HEK293 (cell line): ENCODE measurements around the gene PLA2G1B.

Source experiments
- PRDM1 ChIP-seq: fragments of 450-650 bp; formaldehyde crosslinking; IDR thresholded peaks from 2 replicates; pipeline ENCODE4; 2016; ENCODE audit warnings: missing biosample characterization, missing genetic modification characterization
- REPIN1 ChIP-seq: fragments of 450-650 bp; formaldehyde crosslinking; IDR thresholded peaks from 2 replicates; pipeline ENCODE4 v1.5.1; 2017; ENCODE audit warnings: missing biosample characterization, missing genetic modification characterization, low read depth
- REST ChIP-seq: fragments of 450-650 bp; formaldehyde crosslinking; IDR thresholded peaks from 2 replicates; pipeline ENCODE4 v1.5.1; 2016; ENCODE audit warnings: missing biosample characterization, missing genetic modification characterization
- TSHZ1 ChIP-seq: fragments of 450-650 bp; formaldehyde crosslinking; IDR thresholded peaks from 2 replicates; pipeline ENCODE4 v1.5.1; 2016; ENCODE audit warnings: missing biosample characterization, missing genetic modification characterization, borderline replicate concordance
- ZBTB8A ChIP-seq: fragments of 450-650 bp; formaldehyde crosslinking; IDR thresholded peaks from 2 replicates; pipeline ENCODE4 v1.5.1; 2016; ENCODE audit warnings: missing biosample characterization, missing genetic modification characterization
- ZFHX2 ChIP-seq: fragments of 450-650 bp; formaldehyde crosslinking; conservative IDR thresholded peaks from 2 replicates; pipeline ENCODE4 v1.5.1; 2016; ENCODE audit warnings: missing biosample characterization, missing genetic modification characterization
- ZNF132 ChIP-seq: fragments of 450-650 bp; formaldehyde crosslinking; IDR thresholded peaks from 2 replicates; pipeline ENCODE4 v1.5.1; 2017; ENCODE audit warnings: missing biosample characterization, missing genetic modification characterization, borderline replicate concordance
- ZNF324 ChIP-seq: fragments of 450-650 bp; formaldehyde crosslinking; IDR thresholded peaks from 2 replicates; pipeline ENCODE4 v1.5.1; 2016; ENCODE audit warnings: missing biosample characterization, missing genetic modification characterization
- ZNF335 ChIP-seq: fragments of 450-650 bp; formaldehyde crosslinking; conservative IDR thresholded peaks from 2 replicates; pipeline ENCODE4 v1.5.1; 2016; ENCODE audit warnings: missing biosample characterization, missing genetic modification characterization
- ZNF366 ChIP-seq: fragments of 450-650 bp; formaldehyde crosslinking; conservative IDR thresholded peaks from 2 replicates; pipeline ENCODE4 v1.5.1; 2016; ENCODE audit warnings: missing biosample characterization, missing genetic modification characterization
- ZNF423 ChIP-seq: fragments of 450-650 bp; formaldehyde crosslinking; IDR thresholded peaks from 2 replicates; pipeline ENCODE4 v1.5.1; 2016; ENCODE audit warnings: missing biosample characterization, missing genetic modification characterization
- ZNF426 ChIP-seq: fragments of 450-650 bp; formaldehyde crosslinking; IDR thresholded peaks from 2 replicates; pipeline ENCODE4 v1.5.1; 2017; ENCODE audit warnings: missing biosample characterization, missing genetic modification characterization, mild to moderate bottlenecking, inconsistent platforms, moderate library complexity
- ZNF433 ChIP-seq: fragments of 450-650 bp; formaldehyde crosslinking; IDR thresholded peaks from 2 replicates; pipeline ENCODE4 v1.5.1; 2016; ENCODE audit warnings: missing biosample characterization, missing genetic modification characterization, low read depth
- ZNF514 ChIP-seq: fragments of 450-650 bp; formaldehyde crosslinking; IDR thresholded peaks from 2 replicates; pipeline ENCODE4 v1.5.1; 2016; ENCODE audit warnings: missing biosample characterization, missing genetic modification characterization
- ZNF561 ChIP-seq: fragments of 450-650 bp; IDR thresholded peaks from 2 replicates; pipeline ENCODE4 v1.5.1; 2018; ENCODE audit warnings: missing biosample characterization, missing genetic modification characterization, borderline replicate concordance
- ZNF600 ChIP-seq: fragments of 450-650 bp; formaldehyde crosslinking; IDR thresholded peaks from 2 replicates; pipeline ENCODE4 v1.5.1; 2016; ENCODE audit warnings: missing biosample characterization, missing genetic modification characterization
- ZNF610 ChIP-seq: fragments of 450-650 bp; formaldehyde crosslinking; IDR thresholded peaks from 2 replicates; pipeline ENCODE4 v1.5.1; 2016; ENCODE audit warnings: missing biosample characterization, missing genetic modification characterization, borderline replicate concordance
- ZNF677 ChIP-seq: fragments of 450-650 bp; IDR thresholded peaks from 2 replicates; pipeline ENCODE4 v1.5.0; 2018; ENCODE audit warnings: missing biosample characterization, mild to moderate bottlenecking, missing genetic modification characterization, moderate library complexity
- ZNF707 ChIP-seq: fragments of 450-650 bp; formaldehyde crosslinking; IDR thresholded peaks from 2 replicates; pipeline ENCODE4 v1.5.1; 2016; ENCODE audit warnings: missing biosample characterization, missing genetic modification characterization
- ZNF76 ChIP-seq: fragments of 450-650 bp; formaldehyde crosslinking; IDR thresholded peaks from 2 replicates; pipeline ENCODE4; 2016; ENCODE audit warnings: low read depth, missing biosample characterization, missing genetic modification characterization, borderline replicate concordance
- ZNF777 ChIP-seq: fragments of 450-650 bp; formaldehyde crosslinking; IDR thresholded peaks from 2 replicates; pipeline ENCODE4 v1.5.1; 2017; ENCODE audit warnings: missing biosample characterization, missing genetic modification characterization, borderline replicate concordance
- ZNF785 ChIP-seq: fragments of 450-650 bp; formaldehyde crosslinking; IDR thresholded peaks from 2 replicates; pipeline ENCODE4 v1.5.1; 2016; ENCODE audit warnings: missing biosample characterization, missing genetic modification characterization
- ZNF830 ChIP-seq: fragments of 450-650 bp; IDR thresholded peaks from 2 replicates; pipeline ENCODE4 v1.5.0; 2018; ENCODE audit warnings: missing biosample characterization, missing genetic modification characterization, low read depth, mild to moderate bottlenecking, moderate library complexity
- ZSCAN30 ChIP-seq: fragments of 450-650 bp; IDR thresholded peaks from 2 replicates; pipeline ENCODE4 v1.5.1; 2018; ENCODE audit warnings: missing biosample characterization, mild to moderate bottlenecking, missing genetic modification characterization, moderate library complexity
- ZXDB ChIP-seq: fragments of 450-650 bp; formaldehyde crosslinking; IDR thresholded peaks from 2 replicates; pipeline ENCODE4 v1.5.1; 2016; ENCODE audit warnings: missing biosample characterization, missing genetic modification characterization
- TF ChIP-seq, protein P1 (sequence below): fragments of 450-650 bp; formaldehyde crosslinking; IDR thresholded peaks from 2 replicates; pipeline ENCODE4 v1.5.1; 2017; ENCODE audit warnings: missing biosample characterization, missing genetic modification characterization
- TF ChIP-seq, protein P2 (sequence below): fragments of 450-650 bp; formaldehyde crosslinking; IDR thresholded peaks from 2 replicates; pipeline ENCODE4 v1.5.1; 2016; ENCODE audit warnings: missing biosample characterization, missing genetic modification characterization
- TF ChIP-seq, protein P3 (sequence below): fragments of 450-650 bp; formaldehyde crosslinking; IDR thresholded peaks from 2 replicates; pipeline ENCODE4 v1.5.1; 2016; ENCODE audit warnings: missing biosample characterization, missing genetic modification characterization

The PLA2G1B gene

GRCh38 chr12:120367924-120368788 is 40.6 kb upstream of the PLA2G1B start (continued):
- TF ChIP-seq, protein P1, sequence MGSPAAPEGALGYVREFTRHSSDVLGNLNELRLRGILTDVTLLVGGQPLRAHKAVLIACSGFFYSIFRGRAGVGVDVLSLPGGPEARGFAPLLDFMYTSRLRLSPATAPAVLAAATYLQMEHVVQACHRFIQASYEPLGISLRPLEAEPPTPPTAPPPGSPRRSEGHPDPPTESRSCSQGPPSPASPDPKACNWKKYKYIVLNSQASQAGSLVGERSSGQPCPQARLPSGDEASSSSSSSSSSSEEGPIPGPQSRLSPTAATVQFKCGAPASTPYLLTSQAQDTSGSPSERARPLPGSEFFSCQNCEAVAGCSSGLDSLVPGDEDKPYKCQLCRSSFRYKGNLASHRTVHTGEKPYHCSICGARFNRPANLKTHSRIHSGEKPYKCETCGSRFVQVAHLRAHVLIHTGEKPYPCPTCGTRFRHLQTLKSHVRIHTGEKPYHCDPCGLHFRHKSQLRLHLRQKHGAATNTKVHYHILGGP (tag by site-specific recombination) = no peak
- TF ChIP-seq ZNF677 = no peak
- 0 out of 2 replicates have a peak, but pooled peaks have one; percentile 31 for TF ChIP-seq ZNF423 (tag by site-specific recombination)
- no peak for TF ChIP-seq ZNF366 (tag by site-specific recombination)
- TF ChIP-seq ZSCAN30 (tag by site-specific recombination) = no peak
- no peak for TF ChIP-seq REST (tag by site-specific recombination)
- TF ChIP-seq ZNF335 = peak; percentile 61; the same call in 1 of the 2 replicates
- TF ChIP-seq ZNF600 (tag by site-specific recombination) = peak; percentile 81
- no peak for TF ChIP-seq ZNF76 (tag by site-specific recombination)
- no peak for TF ChIP-seq ZNF830 (tag by site-specific recombination)
- no peak for TF ChIP-seq PRDM1 (tag by site-specific recombination)
- no peak for TF ChIP-seq ZNF707
- TF ChIP-seq ZNF324 (tag by site-specific recombination) = no peak
- no peak for TF ChIP-seq ZNF561 (tag by site-specific recombination)
- peak; percentile 61 for TF ChIP-seq ZFHX2 (tag by site-specific recombination)
- no peak for TF ChIP-seq ZNF610 (tag by site-specific recombination)
- TF ChIP-seq ZBTB8A (tag by site-specific recombination) = peak; percentile 87
- TF ChIP-seq ZNF777 (tag by site-specific recombination) = no peak
- TF ChIP-seq ZNF132 (tag by site-specific recombination) = no peak
- TF ChIP-seq ZNF514 (tag by site-specific recombination) = no peak
- TF ChIP-seq ZNF426 (tag by site-specific recombination) = no peak
- no peak for TF ChIP-seq ZNF785 (tag by site-specific recombination)
- TF ChIP-seq, protein P2, sequence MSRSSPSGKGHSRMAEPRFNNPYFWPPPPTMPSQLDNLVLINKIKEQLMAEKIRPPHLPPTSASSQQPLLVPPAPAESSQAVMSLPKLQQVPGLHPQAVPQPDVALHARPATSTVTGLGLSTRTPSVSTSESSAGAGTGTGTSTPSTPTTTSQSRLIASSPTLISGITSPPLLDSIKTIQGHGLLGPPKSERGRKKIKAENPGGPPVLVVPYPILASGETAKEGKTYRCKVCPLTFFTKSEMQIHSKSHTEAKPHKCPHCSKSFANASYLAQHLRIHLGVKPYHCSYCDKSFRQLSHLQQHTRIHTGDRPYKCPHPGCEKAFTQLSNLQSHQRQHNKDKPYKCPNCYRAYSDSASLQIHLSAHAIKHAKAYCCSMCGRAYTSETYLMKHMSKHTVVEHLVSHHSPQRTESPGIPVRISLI = no peak
- TF ChIP-seq ZXDB = peak; percentile 53
- TF ChIP-seq TSHZ1 = no peak
- no peak for TF ChIP-seq ZNF433
- no peak for TF ChIP-seq REPIN1 (tag by site-specific recombination)
- TF ChIP-seq, protein P3, sequence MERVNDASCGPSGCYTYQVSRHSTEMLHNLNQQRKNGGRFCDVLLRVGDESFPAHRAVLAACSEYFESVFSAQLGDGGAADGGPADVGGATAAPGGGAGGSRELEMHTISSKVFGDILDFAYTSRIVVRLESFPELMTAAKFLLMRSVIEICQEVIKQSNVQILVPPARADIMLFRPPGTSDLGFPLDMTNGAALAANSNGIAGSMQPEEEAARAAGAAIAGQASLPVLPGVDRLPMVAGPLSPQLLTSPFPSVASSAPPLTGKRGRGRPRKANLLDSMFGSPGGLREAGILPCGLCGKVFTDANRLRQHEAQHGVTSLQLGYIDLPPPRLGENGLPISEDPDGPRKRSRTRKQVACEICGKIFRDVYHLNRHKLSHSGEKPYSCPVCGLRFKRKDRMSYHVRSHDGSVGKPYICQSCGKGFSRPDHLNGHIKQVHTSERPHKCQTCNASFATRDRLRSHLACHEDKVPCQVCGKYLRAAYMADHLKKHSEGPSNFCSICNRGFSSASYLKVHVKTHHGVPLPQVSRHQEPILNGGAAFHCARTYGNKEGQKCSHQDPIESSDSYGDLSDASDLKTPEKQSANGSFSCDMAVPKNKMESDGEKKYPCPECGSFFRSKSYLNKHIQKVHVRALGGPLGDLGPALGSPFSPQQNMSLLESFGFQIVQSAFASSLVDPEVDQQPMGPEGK (tag by site-specific recombination) = peak; percentile 46; the same call in 1 of the 2 replicates
